Inflammatory macrophage treated with lipopolysaccharide for 4 hours (primary cell): Measurements from ENCODE around the gene VASH1.

Source experiments
- DNase-seq: peaks from one replicate; pipeline ENCODE4 v3.0.0-alpha.2; 2020

Gene VASH1

DNA sequence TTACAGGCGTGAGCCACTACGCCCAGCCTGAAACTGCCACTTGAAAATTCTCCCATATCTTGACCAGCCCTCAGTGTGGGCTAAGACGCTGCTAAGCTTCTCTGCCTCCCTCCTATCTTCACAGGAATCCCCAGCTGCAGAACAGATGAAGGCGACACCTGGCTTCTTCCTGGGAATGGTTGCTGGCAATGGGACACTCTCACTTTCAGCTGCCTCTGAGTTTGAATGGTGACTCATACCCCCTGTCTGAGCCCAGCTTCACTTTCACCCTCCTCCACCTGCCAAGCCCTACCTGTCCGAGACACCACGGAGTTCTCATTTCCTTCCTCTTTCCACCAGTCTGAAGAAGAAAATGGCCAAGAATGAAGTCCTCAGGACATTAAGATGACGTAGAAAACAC, 18.3 kb upstream of the VASH1 start:
- peak; percentile 60 for DNase-seq

- no peak for DNase-seq
Measured at GRCh38 chr14:76752744-76753143, 8.5 kb upstream of the VASH1 start.

GRCh38 chr14:76753541-76754198, 7.6 kb upstream of the VASH1 start:
- DNase-seq = peak; percentile 57

GRCh38 chr14:76754586-76754985, 6.7 kb upstream of the VASH1 start:
- DNase-seq = no peak

- no peak for DNase-seq
Measured at GRCh38 chr14:76755610-76756370, 5.5 kb upstream of the VASH1 start.

- DNase-seq = no peak
Measured at GRCh38 chr14:76756371-76756750, 4.9 kb upstream of the VASH1 start.

DNA sequence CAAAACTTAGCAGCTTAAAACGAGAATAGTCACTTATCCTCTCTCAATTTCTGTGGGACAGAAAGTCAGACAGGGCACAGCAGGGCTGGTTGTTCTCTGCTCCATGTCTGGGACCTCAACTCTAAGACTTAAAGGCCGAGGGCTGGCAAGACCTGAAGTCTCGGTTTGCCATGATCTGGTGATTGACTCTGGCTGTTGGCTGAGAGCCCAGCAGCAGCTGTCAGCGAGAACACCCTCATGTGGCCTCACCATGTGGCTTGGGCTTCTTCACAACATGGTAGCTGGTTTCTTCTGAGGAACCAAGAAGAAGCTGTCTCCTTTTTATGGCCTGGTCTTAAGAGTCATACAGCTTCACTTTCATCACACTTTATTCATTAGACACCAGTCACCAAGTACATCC, 1.7 kb upstream of the VASH1 start:
- DNase-seq = no peak

DNA sequence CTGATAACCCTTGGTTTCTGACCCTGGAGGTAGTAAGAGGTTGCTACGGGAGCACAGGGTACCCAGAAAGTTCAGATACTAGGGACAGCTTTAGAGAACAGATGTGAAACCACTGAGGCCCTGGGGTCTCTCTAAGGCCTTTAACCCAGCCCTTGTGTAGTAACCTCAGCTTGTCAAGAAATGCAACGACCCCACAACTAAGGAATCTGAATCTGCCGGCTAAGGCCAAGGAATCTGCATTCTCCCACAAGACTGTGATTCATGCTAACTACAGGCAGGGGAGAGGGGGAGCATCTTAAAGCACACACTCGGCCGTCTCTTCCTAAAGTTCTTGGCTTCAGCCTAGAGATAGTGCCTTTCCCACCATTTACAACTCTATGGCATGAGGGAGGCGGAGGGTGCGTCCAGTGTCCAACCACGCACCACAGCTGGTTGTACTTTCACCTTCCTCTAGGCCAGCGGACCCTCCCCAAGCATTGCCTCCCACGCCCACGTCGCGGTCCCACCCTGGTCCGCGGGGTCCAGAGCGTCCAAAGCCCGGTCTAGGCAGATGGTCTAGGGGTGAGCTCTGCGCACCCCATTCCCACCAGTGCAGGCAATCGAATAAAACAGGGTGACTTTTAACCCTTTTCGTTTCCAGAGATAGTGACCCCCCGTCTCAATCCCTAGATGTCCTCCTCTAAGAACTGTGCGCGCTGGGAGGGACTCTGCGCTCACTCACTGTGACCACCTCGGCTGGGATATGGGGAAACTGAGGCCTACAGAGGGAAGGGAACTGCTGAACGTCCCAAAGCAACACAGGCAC, 735 bp upstream of the VASH1 start:
- DNase-seq = no peak

GRCh38 chr14:76761960-76762410, 717 bp downstream of the VASH1 start:
- DNase-seq = no peak

GRCh38 chr14:76762411-76763095, 1.3 kb downstream of the VASH1 start:
- DNase-seq = peak; percentile 50

- peak; percentile 85 for DNase-seq
Measured at GRCh38 chr14:76763096-76764041, 2.1 kb downstream of the VASH1 start.

- DNase-seq = no peak
Measured at GRCh38 chr14:76765461-76765931, 4.2 kb downstream of the VASH1 start.

- peak; percentile 99 for DNase-seq
Measured at GRCh38 chr14:76767681-76768656, 6.7 kb downstream of the VASH1 start.

- DNase-seq = no peak
Measured at GRCh38 chr14:76768671-76769500, 7.6 kb downstream of the VASH1 start.

- DNase-seq = no peak
Measured at GRCh38 chr14:76769636-76770292, 8.5 kb downstream of the VASH1 start.

DNA sequence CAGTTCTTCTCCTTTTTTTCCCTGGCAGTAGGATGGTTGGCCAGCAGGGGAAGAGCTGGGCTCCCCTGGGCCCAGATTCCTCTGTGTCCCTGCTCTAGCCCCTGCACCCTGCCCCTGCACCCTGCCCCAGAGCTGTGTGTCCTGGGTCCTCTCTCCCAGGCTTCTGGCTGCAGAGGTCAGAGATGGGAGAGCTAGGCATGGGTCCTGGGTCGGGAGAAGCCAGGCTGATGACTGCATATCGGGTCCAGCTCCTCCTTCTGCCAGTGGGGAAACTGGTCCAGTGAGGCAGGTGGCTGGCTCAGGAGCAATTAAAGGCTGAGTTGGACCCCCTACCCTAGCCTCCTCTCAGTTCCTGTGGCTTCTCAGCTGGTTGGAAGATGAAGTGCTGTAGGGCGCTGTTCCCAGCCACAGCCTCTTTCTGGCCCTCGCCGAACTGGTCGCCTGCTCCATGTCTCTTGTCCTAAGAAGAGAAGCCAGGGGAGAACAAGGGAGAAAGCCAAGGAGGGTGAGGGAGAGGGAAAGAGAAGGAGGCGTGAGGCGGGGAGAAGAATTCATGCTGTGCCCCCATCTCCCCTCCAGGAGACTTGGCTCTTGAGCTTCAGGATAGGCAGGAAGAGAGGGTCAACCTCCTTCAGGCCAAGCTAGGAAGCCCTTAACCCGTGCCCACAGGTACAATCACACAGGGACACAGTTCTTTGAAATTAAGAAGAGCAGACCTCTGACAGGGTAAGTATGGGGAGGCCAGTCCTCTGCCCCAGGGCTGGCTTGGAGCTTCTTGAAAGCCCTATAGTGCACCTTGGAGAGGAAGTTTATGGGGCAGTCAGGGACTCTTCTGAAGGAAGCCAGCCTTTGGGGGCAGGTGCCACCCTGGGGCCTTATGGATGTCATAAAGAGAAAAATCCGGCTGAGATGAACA, 9.5 kb downstream of the VASH1 start:
- no peak for DNase-seq

DNA sequence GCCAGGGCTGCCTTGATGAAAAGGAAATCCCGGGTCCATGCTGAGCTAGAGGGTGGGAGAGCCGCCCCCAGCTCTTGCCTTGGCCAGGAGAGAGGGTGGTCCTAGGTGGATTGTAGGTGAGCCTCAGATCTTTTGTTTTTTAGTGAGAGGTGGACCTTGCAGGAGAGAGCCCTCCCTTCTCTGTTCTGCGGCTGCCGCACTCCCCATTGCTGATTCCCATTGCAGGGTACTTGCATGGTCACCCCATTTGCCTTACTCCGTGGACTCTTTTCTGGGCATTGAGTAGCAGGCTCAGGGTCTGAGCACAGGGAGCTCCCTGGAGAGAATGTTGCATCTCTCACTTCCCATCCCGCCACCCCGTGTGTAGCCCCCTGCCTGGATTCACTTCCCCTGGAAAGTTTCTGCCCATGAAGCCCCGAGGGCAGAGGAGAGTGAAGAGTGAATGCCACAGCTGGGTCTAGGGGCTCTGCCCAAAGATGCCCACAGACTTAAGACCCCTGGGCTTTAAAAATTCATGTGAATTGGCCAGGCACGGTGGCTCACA, 10.2 kb downstream of the VASH1 start:
- DNase-seq = peak; percentile 52
